Testis (tissue), 2 donors: Measurements from ENCODE around the gene PSG6.
"Not testable (repeated sequence)": the region's sequence is repeated elsewhere in the genome, so short reads cannot be mapped to it uniquely, and the experiment has no call there.

Experiments used
- POLR2A ChIP-seq: fragments of 450-650 bp; IDR thresholded peaks from one replicate; pipeline ENCODE4 v1.6.1; 2017; ENCODE audit warnings: antibody characterized with exemption, mild to moderate bottlenecking, moderate library complexity
- TF ChIP-seq, protein P1 (sequence below), 3 experiments: fragments of 450-650 bp in 2 of 3; fragments of 200-600 bp in 1 of 3; sonication (generic) in 1 of 3; IDR thresholded peaks; one replicate each; pipeline ENCODE4 v1.5.1; 2016 to 2019; ENCODE audit warnings: antibody characterized with exemption in 3 of 3, mild to moderate bottlenecking in 2 of 3, moderate library complexity in 1 of 3

DNA sequence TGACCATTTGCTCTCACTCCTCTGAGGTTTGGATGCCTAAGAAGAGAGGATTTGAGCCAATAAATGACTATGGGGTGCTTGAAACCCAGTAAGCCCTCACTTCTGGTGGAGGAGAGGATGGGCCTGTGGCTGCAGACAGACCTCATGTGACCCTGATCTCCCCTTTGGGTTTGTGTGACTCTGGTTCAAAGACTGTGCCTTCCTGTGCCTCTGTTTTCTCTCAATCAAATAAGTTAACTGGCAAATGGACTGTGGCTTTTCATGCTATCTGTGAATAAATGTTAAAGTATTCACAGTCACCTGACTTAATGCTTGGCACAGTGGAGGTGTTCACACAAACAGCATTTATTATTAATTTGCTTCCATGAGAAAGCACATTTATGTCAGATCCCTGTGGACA lies 64.9 kb downstream of the PSG6 start:
- TF ChIP-seq, protein P1, sequence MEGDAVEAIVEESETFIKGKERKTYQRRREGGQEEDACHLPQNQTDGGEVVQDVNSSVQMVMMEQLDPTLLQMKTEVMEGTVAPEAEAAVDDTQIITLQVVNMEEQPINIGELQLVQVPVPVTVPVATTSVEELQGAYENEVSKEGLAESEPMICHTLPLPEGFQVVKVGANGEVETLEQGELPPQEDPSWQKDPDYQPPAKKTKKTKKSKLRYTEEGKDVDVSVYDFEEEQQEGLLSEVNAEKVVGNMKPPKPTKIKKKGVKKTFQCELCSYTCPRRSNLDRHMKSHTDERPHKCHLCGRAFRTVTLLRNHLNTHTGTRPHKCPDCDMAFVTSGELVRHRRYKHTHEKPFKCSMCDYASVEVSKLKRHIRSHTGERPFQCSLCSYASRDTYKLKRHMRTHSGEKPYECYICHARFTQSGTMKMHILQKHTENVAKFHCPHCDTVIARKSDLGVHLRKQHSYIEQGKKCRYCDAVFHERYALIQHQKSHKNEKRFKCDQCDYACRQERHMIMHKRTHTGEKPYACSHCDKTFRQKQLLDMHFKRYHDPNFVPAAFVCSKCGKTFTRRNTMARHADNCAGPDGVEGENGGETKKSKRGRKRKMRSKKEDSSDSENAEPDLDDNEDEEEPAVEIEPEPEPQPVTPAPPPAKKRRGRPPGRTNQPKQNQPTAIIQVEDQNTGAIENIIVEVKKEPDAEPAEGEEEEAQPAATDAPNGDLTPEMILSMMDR (IDR thresholded peaks at IDR 0.05), result not testable (repeated sequence)
- TF ChIP-seq POLR2A, result not testable (repeated sequence)
